ENCODE data around the gene MGAT5B.

The MGAT5B gene

GRCh38 chr17:76892329-76892728, 24.1 kb downstream of the MGAT5B start:
- no peak for TF ChIP-seq POLR2AphosphoS5 (IDR thresholded peaks at IDR 0.05; ENCODE audit: low read depth, low read length)
- no peak for TF ChIP-seq SIN3A (IDR thresholded peaks at IDR 0.05; ENCODE audit: borderline replicate concordance, insufficient read depth, low read length)
- no peak for TF ChIP-seq REST (IDR thresholded peaks at IDR 0.05; ENCODE audit: insufficient read depth in 1 of 2, low read depth in 2 of 2, low read length in 2 of 2)
- TF ChIP-seq FOXP2 (optimal IDR thresholded peaks at IDR 0.05; ENCODE audit: borderline replicate concordance, extremely low read depth, extremely low read length, insufficient read depth) = no peak
- TF ChIP-seq TAF1 (IDR thresholded peaks at IDR 0.05; ENCODE audit: borderline replicate concordance, insufficient read depth, low read length) = no peak

- TF ChIP-seq POLR2AphosphoS5 (IDR thresholded peaks at IDR 0.05; ENCODE audit: low read depth, low read length) (no peak), TAF1 (IDR thresholded peaks at IDR 0.05; ENCODE audit: borderline replicate concordance, insufficient read depth, low read length) (no peak), SIN3A (IDR thresholded peaks at IDR 0.05; ENCODE audit: borderline replicate concordance, insufficient read depth, low read length) (no peak), FOXP2 (optimal IDR thresholded peaks at IDR 0.05; ENCODE audit: borderline replicate concordance, extremely low read depth, extremely low read length, insufficient read depth) (no peak), REST (IDR thresholded peaks at IDR 0.05; ENCODE audit: insufficient read depth in 1 of 2, low read depth in 2 of 2, low read length in 2 of 2) (no peak)
Observed at GRCh38 chr17:76893623-76894334, 25.6 kb downstream of the MGAT5B start.

- TF ChIP-seq TAF1 (IDR thresholded peaks at IDR 0.05; ENCODE audit: borderline replicate concordance, insufficient read depth, low read length) (no peak), REST (IDR thresholded peaks at IDR 0.05; ENCODE audit: insufficient read depth in 1 of 2, low read depth in 2 of 2, low read length in 2 of 2) (no peak), SIN3A (IDR thresholded peaks at IDR 0.05; ENCODE audit: borderline replicate concordance, insufficient read depth, low read length) (no peak), FOXP2 (optimal IDR thresholded peaks at IDR 0.05; ENCODE audit: borderline replicate concordance, extremely low read depth, extremely low read length, insufficient read depth) (no peak), POLR2AphosphoS5 (IDR thresholded peaks at IDR 0.05; ENCODE audit: low read depth, low read length) (no peak)
Observed at GRCh38 chr17:76894842-76895241, 26.6 kb downstream of the MGAT5B start.

GRCh38 chr17:76897023-76897422, 28.8 kb downstream of the MGAT5B start:
- TF ChIP-seq SIN3A (IDR thresholded peaks at IDR 0.05; ENCODE audit: borderline replicate concordance, insufficient read depth, low read length) (no peak), REST (IDR thresholded peaks at IDR 0.05; ENCODE audit: insufficient read depth in 1 of 2, low read depth in 2 of 2, low read length in 2 of 2) (no peak), POLR2AphosphoS5 (IDR thresholded peaks at IDR 0.05; ENCODE audit: low read depth, low read length) (no peak), TAF1 (IDR thresholded peaks at IDR 0.05; ENCODE audit: borderline replicate concordance, insufficient read depth, low read length) (no peak), FOXP2 (optimal IDR thresholded peaks at IDR 0.05; ENCODE audit: borderline replicate concordance, extremely low read depth, extremely low read length, insufficient read depth) (no peak)

Data from PFSK-1 (cell line).